ENCODE results near the gene ATP13A3.

DNA sequence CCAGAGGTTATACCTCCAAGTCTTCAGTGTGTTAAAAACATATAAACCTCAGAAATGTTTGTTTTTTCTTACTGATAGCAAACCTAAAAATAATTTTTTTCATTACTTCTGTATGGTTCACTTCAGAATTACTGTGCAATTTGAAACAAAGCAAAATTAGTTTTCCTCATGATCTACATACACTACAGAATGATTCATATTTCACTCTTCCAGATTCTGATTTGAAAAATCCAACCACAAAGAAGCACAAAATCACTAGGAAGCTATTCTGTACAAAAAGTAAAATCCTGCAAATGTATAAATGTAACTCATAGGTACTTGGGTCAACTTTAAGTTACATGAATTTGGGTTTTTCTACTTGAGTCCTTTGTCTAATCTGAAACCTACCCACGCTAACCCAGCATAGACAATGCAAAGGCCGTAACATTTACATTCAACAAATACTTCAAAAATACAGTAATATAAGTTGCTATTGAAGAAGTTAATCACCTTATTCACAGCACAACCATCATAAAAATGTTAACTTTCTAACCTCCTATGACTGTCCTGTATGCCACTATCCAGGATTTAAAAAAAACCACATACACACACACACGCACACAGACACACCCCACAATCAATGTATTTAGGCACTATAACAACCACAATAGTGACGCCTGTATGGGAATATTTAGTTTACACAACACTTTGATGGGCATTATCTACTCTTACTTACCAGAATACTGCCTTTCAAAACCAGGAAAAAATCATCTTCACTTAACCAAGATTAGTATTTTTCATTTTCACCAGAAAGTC is 11.5 kb downstream of the ATP13A3 start:
- TF ChIP-seq POLR2AphosphoS5 (IDR thresholded peaks at IDR 0.05): no peak
- TF ChIP-seq, protein P1, sequence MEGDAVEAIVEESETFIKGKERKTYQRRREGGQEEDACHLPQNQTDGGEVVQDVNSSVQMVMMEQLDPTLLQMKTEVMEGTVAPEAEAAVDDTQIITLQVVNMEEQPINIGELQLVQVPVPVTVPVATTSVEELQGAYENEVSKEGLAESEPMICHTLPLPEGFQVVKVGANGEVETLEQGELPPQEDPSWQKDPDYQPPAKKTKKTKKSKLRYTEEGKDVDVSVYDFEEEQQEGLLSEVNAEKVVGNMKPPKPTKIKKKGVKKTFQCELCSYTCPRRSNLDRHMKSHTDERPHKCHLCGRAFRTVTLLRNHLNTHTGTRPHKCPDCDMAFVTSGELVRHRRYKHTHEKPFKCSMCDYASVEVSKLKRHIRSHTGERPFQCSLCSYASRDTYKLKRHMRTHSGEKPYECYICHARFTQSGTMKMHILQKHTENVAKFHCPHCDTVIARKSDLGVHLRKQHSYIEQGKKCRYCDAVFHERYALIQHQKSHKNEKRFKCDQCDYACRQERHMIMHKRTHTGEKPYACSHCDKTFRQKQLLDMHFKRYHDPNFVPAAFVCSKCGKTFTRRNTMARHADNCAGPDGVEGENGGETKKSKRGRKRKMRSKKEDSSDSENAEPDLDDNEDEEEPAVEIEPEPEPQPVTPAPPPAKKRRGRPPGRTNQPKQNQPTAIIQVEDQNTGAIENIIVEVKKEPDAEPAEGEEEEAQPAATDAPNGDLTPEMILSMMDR (IDR thresholded peaks at IDR 0.05 in 8 of 11, conservative IDR thresholded peaks at IDR 0.05 in 3 of 11): no peak

Data from spleen (tissue), 7 donors.